SK-N-SH treated with all-trans-retinoic acid at 6 μM for 48 hours (cell line): Measurements from ENCODE around the gene C16orf96.
A peak's percentile ranks its signal among the peaks of the same experiment; 100 is the strongest.

ENCODE experiments used
- ATAC-seq: fragments of 200-7000 bp; cut with Tn5 transposase; 3 replicates; pipeline ENCODE4 v1.9.1; 2020; ENCODE audit warnings: mild to moderate bottlenecking, moderate library complexity
- ARNTL ChIP-seq: fragments of 450-650 bp; formaldehyde crosslinking; IDR thresholded peaks from 2 replicates; pipeline ENCODE4 v1.5.0; 2020; ENCODE audit warnings: low read depth, mild to moderate bottlenecking, moderate library complexity, borderline replicate concordance
- BACH2 ChIP-seq: fragments of 250-450 bp; sonication (Bioruptor Pico); IDR thresholded peaks from 2 replicates; pipeline ENCODE4 v1.9.0; 2021; ENCODE audit warnings: mild to moderate bottlenecking, borderline replicate concordance
- CSDC2 ChIP-seq: fragments of 250-450 bp; sonication (Bioruptor Pico); IDR thresholded peaks from 2 replicates; pipeline ENCODE4 v1.5.0; 2020; ENCODE audit warnings: mild to moderate bottlenecking, moderate library complexity
- ESRRG ChIP-seq: fragments of 250-450 bp; sonication (Bioruptor Pico); IDR thresholded peaks from 2 replicates; pipeline ENCODE4 v1.6.1; 2021; ENCODE audit warnings: mild to moderate bottlenecking
- OSR1 ChIP-seq: fragments of 250-450 bp; sonication (Bioruptor Pico); IDR thresholded peaks from 2 replicates; pipeline ENCODE4 v1.8.0; 2022; ENCODE audit warnings: moderate library complexity, mild to moderate bottlenecking, inconsistent platforms
- PPARA ChIP-seq: fragments of 250-450 bp; sonication (Bioruptor Pico); IDR thresholded peaks from 2 replicates; pipeline ENCODE4 v1.5.0; 2020; ENCODE audit warnings: mild to moderate bottlenecking, borderline replicate concordance
- SNAI2 ChIP-seq: fragments of 250-450 bp; sonication (Bioruptor Pico); IDR thresholded peaks from 2 replicates; pipeline ENCODE4 v1.5.0; 2020; ENCODE audit warnings: mild to moderate bottlenecking, moderate library complexity
- TCF4 ChIP-seq: fragments of 250-450 bp; sonication (Bioruptor Pico); IDR thresholded peaks from 2 replicates; pipeline ENCODE4 v1.8.0; 2021; ENCODE audit warnings: mild to moderate bottlenecking, moderate library complexity, borderline replicate concordance
- TOX ChIP-seq: fragments of 250-450 bp; sonication (Bioruptor Pico); IDR thresholded peaks from 2 replicates; pipeline ENCODE4 v1.8.0; 2021; ENCODE audit warnings: mild to moderate bottlenecking, moderate library complexity, borderline replicate concordance
- ZC3H10 ChIP-seq: fragments of 250-450 bp; sonication (Bioruptor Pico); IDR thresholded peaks from 2 replicates; pipeline ENCODE4 v1.5.1; 2021; ENCODE audit warnings: mild to moderate bottlenecking, moderate library complexity
- ZFP30 ChIP-seq: fragments of 450-650 bp; formaldehyde crosslinking; IDR thresholded peaks from 2 replicates; pipeline ENCODE4 v1.5.0; 2022; ENCODE audit warnings: mild to moderate bottlenecking, moderate library complexity
- ZNF565 ChIP-seq: fragments of 450-650 bp; formaldehyde crosslinking; conservative IDR thresholded peaks from 2 replicates; pipeline ENCODE4 v1.5.0; 2020; ENCODE audit warnings: low read depth, mild to moderate bottlenecking, moderate library complexity
- ZNF70 ChIP-seq: fragments of 450-650 bp; formaldehyde crosslinking; IDR thresholded peaks from 2 replicates; pipeline ENCODE4 v1.5.0; 2020; ENCODE audit warnings: mild to moderate bottlenecking, moderate library complexity
- ZNF8 ChIP-seq: fragments of 450-650 bp; formaldehyde crosslinking; IDR thresholded peaks from 2 replicates; pipeline ENCODE4 v1.5.0; 2020; ENCODE audit warnings: mild to moderate bottlenecking, moderate library complexity
- TF ChIP-seq, protein P1 (sequence below): fragments of 250-450 bp; sonication (Bioruptor Pico); IDR thresholded peaks from 2 replicates; pipeline ENCODE4 v1.8.0; 2021; ENCODE audit warnings: low read depth, mild to moderate bottlenecking, moderate library complexity, borderline replicate concordance
- TF ChIP-seq, protein P2 (sequence below): fragments of 250-450 bp; sonication (Bioruptor Pico); IDR thresholded peaks from 2 replicates; pipeline ENCODE4 v1.5.1; 2021; ENCODE audit warnings: mild to moderate bottlenecking, moderate library complexity
- TF ChIP-seq, protein P3 (sequence below): fragments of 250-450 bp; sonication (Bioruptor Pico); IDR thresholded peaks from 2 replicates; pipeline ENCODE4 v1.5.0; 2020; ENCODE audit warnings: mild to moderate bottlenecking, moderate library complexity
- TF ChIP-seq, protein P4 (sequence below): fragments of 250-450 bp; sonication (Bioruptor Pico); IDR thresholded peaks from 2 replicates; pipeline ENCODE4 v1.8.0; 2020; ENCODE audit warnings: mild to moderate bottlenecking, moderate library complexity, borderline replicate concordance
- TF ChIP-seq, protein P5 (sequence below): fragments of 250-450 bp; sonication (Bioruptor Pico); IDR thresholded peaks from 2 replicates; pipeline ENCODE4 v1.5.1; 2020; ENCODE audit warnings: low read depth, mild to moderate bottlenecking, moderate library complexity

The C16orf96 gene

DNA sequence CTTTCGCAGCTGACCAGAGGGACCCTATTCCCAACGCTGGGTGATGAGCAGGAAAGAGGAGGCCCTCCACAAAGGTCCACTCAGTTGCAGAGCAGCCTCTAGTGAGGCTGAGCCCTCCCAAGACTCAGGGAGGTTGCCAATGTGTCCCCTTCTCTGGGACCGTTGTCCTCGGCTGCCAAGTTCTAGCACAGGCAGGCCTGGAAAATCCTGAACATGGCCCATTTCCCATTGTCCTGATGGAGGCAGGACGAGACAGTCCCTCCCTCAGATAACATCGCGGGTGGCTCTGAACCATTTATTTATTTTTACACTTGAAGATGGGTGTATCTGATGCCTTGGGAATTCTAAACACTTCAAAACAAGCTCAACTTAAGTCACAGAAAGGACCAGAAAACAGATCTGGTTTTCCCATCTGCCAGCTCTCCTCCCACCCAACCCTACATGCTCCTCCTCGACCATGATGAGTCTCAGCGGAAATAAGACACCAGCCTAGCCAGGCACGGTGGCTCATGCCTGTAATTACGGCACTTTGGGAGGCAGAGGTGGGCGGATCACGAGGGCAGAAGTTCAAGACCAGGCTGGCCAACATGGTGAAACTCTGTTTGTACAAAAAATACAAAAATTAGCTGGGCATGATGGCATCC, 30.4 kb upstream of the C16orf96 start:
- no peak for TF ChIP-seq ZNF8 (CRISPR knock-in tag)
- no peak for TF ChIP-seq ZC3H10 (CRISPR knock-in tag)
- ATAC-seq, result no peak

DNA sequence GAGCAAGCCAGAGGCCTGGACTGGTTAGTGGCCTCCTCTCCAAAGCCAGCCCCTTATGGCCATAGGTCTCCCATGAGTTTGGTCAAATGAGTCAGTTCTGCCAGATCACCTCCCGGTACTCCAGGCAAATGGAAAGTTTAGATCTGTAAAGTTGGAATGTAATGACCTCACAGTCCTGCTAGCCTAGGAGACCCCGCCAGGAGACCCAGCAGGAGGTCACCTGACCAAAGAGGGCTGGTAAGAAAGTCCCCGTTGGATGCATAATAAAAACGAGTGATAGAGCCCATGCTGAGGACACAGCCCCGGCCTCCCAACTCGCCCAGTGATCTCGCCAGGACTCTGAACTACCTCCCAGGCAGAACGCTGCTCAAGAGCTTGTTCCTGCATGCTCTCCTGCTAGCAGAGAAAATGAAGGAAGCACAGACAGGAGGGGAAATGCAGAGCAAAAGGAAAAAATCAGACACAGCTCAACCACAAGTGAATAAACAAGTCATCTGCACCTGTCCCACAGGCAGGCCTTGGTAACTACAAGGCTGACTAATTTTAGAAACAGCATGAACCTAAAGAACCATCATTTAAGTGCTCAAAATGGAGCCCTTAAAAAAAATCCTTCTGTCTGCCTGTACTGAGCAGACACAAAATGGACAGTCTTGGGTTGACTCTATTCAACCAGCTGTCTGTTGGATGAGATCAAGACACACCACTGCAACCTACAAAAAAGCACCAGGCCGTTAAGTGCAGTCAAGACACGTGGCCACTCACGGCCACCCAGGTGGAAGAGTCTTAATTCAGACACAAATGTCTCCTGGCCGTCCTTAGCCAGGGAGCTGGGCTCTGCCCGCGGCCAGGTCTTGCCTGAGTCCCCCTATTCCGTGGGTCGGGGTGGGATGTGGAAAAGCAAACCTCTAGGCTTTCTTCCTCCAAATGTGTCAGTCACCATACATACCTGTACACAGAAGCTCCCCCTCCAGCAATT, 26.8 kb upstream of the C16orf96 start:
- ATAC-seq, result peak; percentile 21; the same call in 1 of the 3 replicates
- TF ChIP-seq TOX (CRISPR knock-in tag) (no peak), ZNF70 (no peak), ARNTL (CRISPR knock-in tag) (no peak), CSDC2 (CRISPR knock-in tag) (no peak), ZNF565 (no peak), ESRRG (CRISPR knock-in tag) (no peak), SNAI2 (CRISPR knock-in tag) (no peak), OSR1 (CRISPR knock-in tag) (no peak), ZFP30 (CRISPR knock-in tag) (no peak), TCF4 (CRISPR knock-in tag) (no peak), BACH2 (no peak), PPARA (no peak), ZC3H10 (CRISPR knock-in tag) (no peak)
- TF ChIP-seq, protein P1, sequence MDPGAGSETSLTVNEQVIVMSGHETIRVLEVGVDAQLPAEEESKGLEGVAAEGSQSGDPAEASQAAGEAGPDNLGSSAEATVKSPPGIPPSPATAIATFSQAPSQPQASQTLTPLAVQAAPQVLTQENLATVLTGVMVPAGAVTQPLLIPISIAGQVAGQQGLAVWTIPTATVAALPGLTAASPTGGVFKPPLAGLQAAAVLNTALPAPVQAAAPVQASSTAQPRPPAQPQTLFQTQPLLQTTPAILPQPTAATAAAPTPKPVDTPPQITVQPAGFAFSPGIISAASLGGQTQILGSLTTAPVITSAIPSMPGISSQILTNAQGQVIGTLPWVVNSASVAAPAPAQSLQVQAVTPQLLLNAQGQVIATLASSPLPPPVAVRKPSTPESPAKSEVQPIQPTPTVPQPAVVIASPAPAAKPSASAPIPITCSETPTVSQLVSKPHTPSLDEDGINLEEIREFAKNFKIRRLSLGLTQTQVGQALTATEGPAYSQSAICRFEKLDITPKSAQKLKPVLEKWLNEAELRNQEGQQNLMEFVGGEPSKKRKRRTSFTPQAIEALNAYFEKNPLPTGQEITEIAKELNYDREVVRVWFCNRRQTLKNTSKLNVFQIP (CRISPR knock-in tag), result no peak
- TF ChIP-seq, protein P2, sequence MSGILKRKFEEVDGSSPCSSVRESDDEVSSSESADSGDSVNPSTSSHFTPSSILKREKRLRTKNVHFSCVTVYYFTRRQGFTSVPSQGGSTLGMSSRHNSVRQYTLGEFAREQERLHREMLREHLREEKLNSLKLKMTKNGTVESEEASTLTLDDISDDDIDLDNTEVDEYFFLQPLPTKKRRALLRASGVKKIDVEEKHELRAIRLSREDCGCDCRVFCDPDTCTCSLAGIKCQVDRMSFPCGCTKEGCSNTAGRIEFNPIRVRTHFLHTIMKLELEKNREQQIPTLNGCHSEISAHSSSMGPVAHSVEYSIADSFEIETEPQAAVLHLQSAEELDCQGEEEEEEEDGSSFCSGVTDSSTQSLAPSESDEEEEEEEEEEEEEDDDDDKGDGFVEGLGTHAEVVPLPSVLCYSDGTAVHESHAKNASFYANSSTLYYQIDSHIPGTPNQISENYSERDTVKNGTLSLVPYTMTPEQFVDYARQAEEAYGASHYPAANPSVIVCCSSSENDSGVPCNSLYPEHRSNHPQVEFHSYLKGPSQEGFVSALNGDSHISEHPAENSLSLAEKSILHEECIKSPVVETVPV (CRISPR knock-in tag), result no peak
- TF ChIP-seq, protein P3, sequence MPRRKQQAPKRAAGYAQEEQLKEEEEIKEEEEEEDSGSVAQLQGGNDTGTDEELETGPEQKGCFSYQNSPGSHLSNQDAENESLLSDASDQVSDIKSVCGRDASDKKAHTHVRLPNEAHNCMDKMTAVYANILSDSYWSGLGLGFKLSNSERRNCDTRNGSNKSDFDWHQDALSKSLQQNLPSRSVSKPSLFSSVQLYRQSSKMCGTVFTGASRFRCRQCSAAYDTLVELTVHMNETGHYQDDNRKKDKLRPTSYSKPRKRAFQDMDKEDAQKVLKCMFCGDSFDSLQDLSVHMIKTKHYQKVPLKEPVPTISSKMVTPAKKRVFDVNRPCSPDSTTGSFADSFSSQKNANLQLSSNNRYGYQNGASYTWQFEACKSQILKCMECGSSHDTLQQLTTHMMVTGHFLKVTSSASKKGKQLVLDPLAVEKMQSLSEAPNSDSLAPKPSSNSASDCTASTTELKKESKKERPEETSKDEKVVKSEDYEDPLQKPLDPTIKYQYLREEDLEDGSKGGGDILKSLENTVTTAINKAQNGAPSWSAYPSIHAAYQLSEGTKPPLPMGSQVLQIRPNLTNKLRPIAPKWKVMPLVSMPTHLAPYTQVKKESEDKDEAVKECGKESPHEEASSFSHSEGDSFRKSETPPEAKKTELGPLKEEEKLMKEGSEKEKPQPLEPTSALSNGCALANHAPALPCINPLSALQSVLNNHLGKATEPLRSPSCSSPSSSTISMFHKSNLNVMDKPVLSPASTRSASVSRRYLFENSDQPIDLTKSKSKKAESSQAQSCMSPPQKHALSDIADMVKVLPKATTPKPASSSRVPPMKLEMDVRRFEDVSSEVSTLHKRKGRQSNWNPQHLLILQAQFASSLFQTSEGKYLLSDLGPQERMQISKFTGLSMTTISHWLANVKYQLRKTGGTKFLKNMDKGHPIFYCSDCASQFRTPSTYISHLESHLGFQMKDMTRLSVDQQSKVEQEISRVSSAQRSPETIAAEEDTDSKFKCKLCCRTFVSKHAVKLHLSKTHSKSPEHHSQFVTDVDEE (CRISPR knock-in tag), result no peak
- TF ChIP-seq, protein P4, sequence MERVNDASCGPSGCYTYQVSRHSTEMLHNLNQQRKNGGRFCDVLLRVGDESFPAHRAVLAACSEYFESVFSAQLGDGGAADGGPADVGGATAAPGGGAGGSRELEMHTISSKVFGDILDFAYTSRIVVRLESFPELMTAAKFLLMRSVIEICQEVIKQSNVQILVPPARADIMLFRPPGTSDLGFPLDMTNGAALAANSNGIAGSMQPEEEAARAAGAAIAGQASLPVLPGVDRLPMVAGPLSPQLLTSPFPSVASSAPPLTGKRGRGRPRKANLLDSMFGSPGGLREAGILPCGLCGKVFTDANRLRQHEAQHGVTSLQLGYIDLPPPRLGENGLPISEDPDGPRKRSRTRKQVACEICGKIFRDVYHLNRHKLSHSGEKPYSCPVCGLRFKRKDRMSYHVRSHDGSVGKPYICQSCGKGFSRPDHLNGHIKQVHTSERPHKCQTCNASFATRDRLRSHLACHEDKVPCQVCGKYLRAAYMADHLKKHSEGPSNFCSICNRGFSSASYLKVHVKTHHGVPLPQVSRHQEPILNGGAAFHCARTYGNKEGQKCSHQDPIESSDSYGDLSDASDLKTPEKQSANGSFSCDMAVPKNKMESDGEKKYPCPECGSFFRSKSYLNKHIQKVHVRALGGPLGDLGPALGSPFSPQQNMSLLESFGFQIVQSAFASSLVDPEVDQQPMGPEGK, result no peak
- TF ChIP-seq, all 23 proteins: peak for 0

DNA sequence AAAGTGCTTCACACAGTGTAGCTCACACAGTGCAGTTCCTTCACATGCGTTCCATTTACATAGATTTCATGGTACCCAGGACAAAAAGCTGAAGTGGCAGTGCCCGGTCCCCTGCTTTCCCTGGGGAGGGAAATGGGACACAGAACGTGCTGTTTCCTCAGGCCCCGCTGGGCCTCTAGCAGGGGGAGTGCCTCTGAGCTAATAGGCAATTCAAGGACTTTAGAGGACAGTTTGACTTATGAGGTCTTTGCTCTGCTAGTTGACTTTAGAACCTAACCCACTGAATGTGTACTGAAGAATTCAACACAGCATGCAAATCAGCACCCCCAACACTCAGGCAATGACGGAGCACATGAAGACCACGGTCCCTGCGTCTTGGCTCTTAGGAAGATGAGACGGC, 24.3 kb upstream of the C16orf96 start:
- ATAC-seq, result no peak
- TF ChIP-seq ZFP30 (CRISPR knock-in tag), result no peak
- TF ChIP-seq, protein P5, sequence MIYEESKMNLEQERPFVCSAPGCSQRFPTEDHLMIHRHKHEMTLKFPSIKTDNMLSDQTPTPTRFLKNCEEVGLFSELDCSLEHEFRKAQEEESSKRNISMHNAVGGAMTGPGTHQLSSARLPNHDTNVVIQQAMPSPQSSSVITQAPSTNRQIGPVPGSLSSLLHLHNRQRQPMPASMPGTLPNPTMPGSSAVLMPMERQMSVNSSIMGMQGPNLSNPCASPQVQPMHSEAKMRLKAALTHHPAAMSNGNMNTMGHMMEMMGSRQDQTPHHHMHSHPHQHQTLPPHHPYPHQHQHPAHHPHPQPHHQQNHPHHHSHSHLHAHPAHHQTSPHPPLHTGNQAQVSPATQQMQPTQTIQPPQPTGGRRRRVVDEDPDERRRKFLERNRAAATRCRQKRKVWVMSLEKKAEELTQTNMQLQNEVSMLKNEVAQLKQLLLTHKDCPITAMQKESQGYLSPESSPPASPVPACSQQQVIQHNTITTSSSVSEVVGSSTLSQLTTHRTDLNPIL (CRISPR knock-in tag), result no peak
- no peak for TF ChIP-seq ARNTL (CRISPR knock-in tag)
